Activated T-cell treated with anti-CD3 and anti-CD28 coated beads, Interleukin-2, amount 50 U/mL, for 24 hours (primary cell): ENCODE results near the gene DIAPH3.
A peak's percentile ranks its signal among the peaks of the same experiment; 100 is the strongest.
"Not testable (repeated sequence)": the region's sequence is repeated elsewhere in the genome, so short reads cannot be mapped to it uniquely, and the experiment has no call there.

ENCODE experiments used
- DNase-seq: peaks from one replicate; pipeline ENCODE4 v3.0.0-alpha.2; 2020
- H3K27ac Mint-ChIP-seq: 2 replicates; pipeline ENCODE4 v1.8.0; 2020; ENCODE audit warnings: mild to moderate bottlenecking, mixed read lengths
- H3K27me3 Mint-ChIP-seq: 2 replicates; pipeline ENCODE4 v1.8.0; 2020; ENCODE audit warnings: mixed read lengths
- H3K36me3 Mint-ChIP-seq: 2 replicates; pipeline ENCODE4 v1.8.0; 2020; ENCODE audit warnings: low read depth, mixed read lengths
- H3K4me1 Mint-ChIP-seq: 2 replicates; pipeline ENCODE4 v1.8.0; 2020; ENCODE audit warnings: low read depth, mixed read lengths
- H3K4me3 Mint-ChIP-seq: 2 replicates; pipeline ENCODE4 v1.8.0; 2020; ENCODE audit warnings: mild to moderate bottlenecking, moderate library complexity, mixed read lengths
- H3K9me3 Mint-ChIP-seq: 2 replicates; pipeline ENCODE4 v1.8.0; 2020; ENCODE audit warnings: mixed read lengths

The DIAPH3 gene

GRCh38 chr13:60163478-60164233, at the start of gene DIAPH3:
TSS of gene DIAPH3 (minus strand) at chr13:60163928. CDS start at chr13:60163766, 162 bp downstream.
- H3K27me3 Mint-ChIP-seq: peaks cover 4% of the 10 kb centered on the region
- H3K9me3 Mint-ChIP-seq: no peaks in the 10 kb centered on the region
- H3K36me3 Mint-ChIP-seq: peaks cover 32% of the 10 kb centered on the region
- peak within 1 kb of the TSS; percentile 96 for H3K27ac Mint-ChIP-seq
- H3K4me1 Mint-ChIP-seq: peaks cover 35% of the 10 kb centered on the region
- peak; percentile 96 for DNase-seq
- peak within 1 kb of the TSS; percentile 94 for H3K4me3 Mint-ChIP-seq

GRCh38 chr13:60213236-60213744, 49.6 kb upstream of the DIAPH3 start:
- H3K27ac Mint-ChIP-seq: no peak overlapping the region
- H3K4me3 Mint-ChIP-seq: no peak overlapping the region
- H3K36me3 Mint-ChIP-seq: no peaks in the 10 kb centered on the region
- H3K4me1 Mint-ChIP-seq: no peaks in the 10 kb centered on the region
- H3K9me3 Mint-ChIP-seq: no peaks in the 10 kb centered on the region
- no peak for DNase-seq
- peaks cover 13% of the 10 kb centered on the region for H3K27me3 Mint-ChIP-seq

GRCh38 chr13:60211548-60211947, 47.8 kb upstream of the DIAPH3 start:
- H3K27ac Mint-ChIP-seq: no peak overlapping the region
- no peaks in the 10 kb centered on the region for H3K9me3 Mint-ChIP-seq
- no peak for DNase-seq
- H3K4me3 Mint-ChIP-seq: no peak overlapping the region
- H3K27me3 Mint-ChIP-seq: peaks cover 14% of the 10 kb centered on the region
- no peaks in the 10 kb centered on the region for H3K36me3 Mint-ChIP-seq
- no peaks in the 10 kb centered on the region for H3K4me1 Mint-ChIP-seq

- no peaks in the 10 kb centered on the region for H3K36me3 Mint-ChIP-seq
- H3K4me1 Mint-ChIP-seq: no peaks in the 10 kb centered on the region
- DNase-seq: no peak
- H3K4me3 Mint-ChIP-seq: no peak overlapping the region
- no peaks in the 10 kb centered on the region for H3K9me3 Mint-ChIP-seq
- no peak overlapping the region for H3K27ac Mint-ChIP-seq
- peaks cover 18% of the 10 kb centered on the region for H3K27me3 Mint-ChIP-seq
These were observed 47.0 kb upstream of the DIAPH3 start for GRCh38 chr13:60210510-60211330.

GRCh38 chr13:60205499-60205898, 41.8 kb upstream of the DIAPH3 start:
- not testable (repeated sequence) for H3K4me1 Mint-ChIP-seq, H3K36me3 Mint-ChIP-seq, H3K9me3 Mint-ChIP-seq, DNase-seq, H3K27ac Mint-ChIP-seq, H3K4me3 Mint-ChIP-seq
- H3K27me3 Mint-ChIP-seq: peaks cover 30% of the 10 kb centered on the region

- peaks cover 20% of the 10 kb centered on the region for H3K27me3 Mint-ChIP-seq
- no peak overlapping the region for H3K27ac Mint-ChIP-seq
- no peaks in the 10 kb centered on the region for H3K36me3 Mint-ChIP-seq
- DNase-seq: no peak
- no peak overlapping the region for H3K4me3 Mint-ChIP-seq
- H3K9me3 Mint-ChIP-seq: no peaks in the 10 kb centered on the region
- no peaks in the 10 kb centered on the region for H3K4me1 Mint-ChIP-seq
These were observed 37.6 kb upstream of the DIAPH3 start for GRCh38 chr13:60201286-60201685.

- H3K27me3 Mint-ChIP-seq: peaks cover 21% of the 10 kb centered on the region
- DNase-seq, H3K27ac Mint-ChIP-seq, H3K4me1 Mint-ChIP-seq, H3K9me3 Mint-ChIP-seq, H3K4me3 Mint-ChIP-seq, H3K36me3 Mint-ChIP-seq: not testable (repeated sequence)
These were observed 32.2 kb upstream of the DIAPH3 start for GRCh38 chr13:60195893-60196292.

- no peaks in the 10 kb centered on the region for H3K9me3 Mint-ChIP-seq
- no peak for DNase-seq
- no peak overlapping the region for H3K27ac Mint-ChIP-seq
- no peaks in the 10 kb centered on the region for H3K4me1 Mint-ChIP-seq
- H3K36me3 Mint-ChIP-seq: no peaks in the 10 kb centered on the region
- peaks cover 7% of the 10 kb centered on the region for H3K27me3 Mint-ChIP-seq
- H3K4me3 Mint-ChIP-seq: no peak overlapping the region
These were observed 19.2 kb upstream of the DIAPH3 start for GRCh38 chr13:60182907-60183306.

GRCh38 chr13:60178327-60178726, 14.6 kb upstream of the DIAPH3 start:
- no peaks in the 10 kb centered on the region for H3K36me3 Mint-ChIP-seq
- H3K27me3 Mint-ChIP-seq: peaks cover 7% of the 10 kb centered on the region
- no peak overlapping the region for H3K27ac Mint-ChIP-seq
- no peaks in the 10 kb centered on the region for H3K9me3 Mint-ChIP-seq
- no peak for DNase-seq
- H3K4me3 Mint-ChIP-seq: no peak overlapping the region
- H3K4me1 Mint-ChIP-seq: no peaks in the 10 kb centered on the region

GRCh38 chr13:60175571-60175970, 11.8 kb upstream of the DIAPH3 start:
- Mint-ChIP-seq H3K36me3 (no peaks in the 10 kb centered on the region), H3K27me3 (peaks cover 11% of the 10 kb centered on the region), H3K27ac (no peak overlapping the region), H3K9me3 (no peaks in the 10 kb centered on the region), H3K4me1 (no peaks in the 10 kb centered on the region), H3K4me3 (no peak overlapping the region)
- DNase-seq: no peak

GRCh38 chr13:60174113-60174512, 10.4 kb upstream of the DIAPH3 start:
- Mint-ChIP-seq H3K27me3 (peaks cover 11% of the 10 kb centered on the region), H3K36me3 (no peaks in the 10 kb centered on the region), H3K27ac (no peak overlapping the region), H3K9me3 (no peaks in the 10 kb centered on the region), H3K4me1 (no peaks in the 10 kb centered on the region), H3K4me3 (no peak overlapping the region)
- no peak for DNase-seq

- DNase-seq: no peak
- Mint-ChIP-seq H3K27me3 (peaks cover 11% of the 10 kb centered on the region), H3K27ac (no peak overlapping the region), H3K4me3 (no peak overlapping the region), H3K4me1 (no peaks in the 10 kb centered on the region), H3K36me3 (no peaks in the 10 kb centered on the region), H3K9me3 (no peaks in the 10 kb centered on the region)
These were observed 8.4 kb upstream of the DIAPH3 start for GRCh38 chr13:60172111-60172510.

- no peak for DNase-seq
- Mint-ChIP-seq H3K9me3 (no peaks in the 10 kb centered on the region), H3K27ac (no peak overlapping the region), H3K4me1 (peaks cover 4% of the 10 kb centered on the region), H3K36me3 (no peaks in the 10 kb centered on the region), H3K27me3 (peaks cover 11% of the 10 kb centered on the region), H3K4me3 (no peak overlapping the region)
These were observed 6.7 kb upstream of the DIAPH3 start for GRCh38 chr13:60170414-60170813.

- peaks cover 14% of the 10 kb centered on the region for H3K4me1 Mint-ChIP-seq
- H3K27me3 Mint-ChIP-seq: peaks cover 7% of the 10 kb centered on the region
- H3K9me3 Mint-ChIP-seq: no peaks in the 10 kb centered on the region
- H3K36me3 Mint-ChIP-seq: peaks cover 4% of the 10 kb centered on the region
- H3K27ac Mint-ChIP-seq: no peak overlapping the region
- DNase-seq: no peak
- H3K4me3 Mint-ChIP-seq: no peak overlapping the region
These were observed 5.7 kb upstream of the DIAPH3 start for GRCh38 chr13:60169239-60170031.
